ENCODE results near the gene ACVR2B. TPM values are rescaled to one million over a fixed set of nuclear protein-coding genes. Genes with fewer than 3 reads are reported as not detected.

The ACVR2B gene
- total RNA-seq, 1 donor from 2014 or later: 56.7 TPM

GRCh38 chr3:38477057-38477820 is 23.5 kb downstream of the ACVR2B start:
- TF ChIP-seq CTCF (IDR thresholded peaks at IDR 0.05; ENCODE audit: unreplicated experiment): no peak
- peaks cover 9% of the 10 kb centered on the region for H3K27me3 Mint-ChIP-seq (ENCODE audit: unreplicated experiment)
- H3K4me1 Mint-ChIP-seq (ENCODE audit: unreplicated experiment): peaks cover 4% of the 10 kb centered on the region
- H3K27ac Mint-ChIP-seq (ENCODE audit: unreplicated experiment): no peak overlapping the region
- no peak for DNase-seq (ENCODE audit: low spot score)
- no peak overlapping the region for H3K4me3 Mint-ChIP-seq (ENCODE audit: unreplicated experiment)
- no peaks in the 10 kb centered on the region for H3K9me3 Mint-ChIP-seq (ENCODE audit: unreplicated experiment)
- H3K36me3 Mint-ChIP-seq (ENCODE audit: low read depth, unreplicated experiment): peaks cover 23% of the 10 kb centered on the region

GRCh38 chr3:38477839-38478450 is 24.3 kb downstream of the ACVR2B start:
- no peaks in the 10 kb centered on the region for H3K9me3 Mint-ChIP-seq (ENCODE audit: unreplicated experiment)
- no peak overlapping the region for H3K4me3 Mint-ChIP-seq (ENCODE audit: unreplicated experiment)
- no peak for TF ChIP-seq CTCF (IDR thresholded peaks at IDR 0.05; ENCODE audit: unreplicated experiment)
- H3K27ac Mint-ChIP-seq (ENCODE audit: unreplicated experiment): no peak overlapping the region
- no peak for DNase-seq (ENCODE audit: low spot score)
- H3K4me1 Mint-ChIP-seq (ENCODE audit: unreplicated experiment): peaks cover 4% of the 10 kb centered on the region
- peaks cover 8% of the 10 kb centered on the region for H3K27me3 Mint-ChIP-seq (ENCODE audit: unreplicated experiment)
- H3K36me3 Mint-ChIP-seq (ENCODE audit: low read depth, unreplicated experiment): peaks cover 25% of the 10 kb centered on the region

GRCh38 chr3:38478901-38479300 is 25.2 kb downstream of the ACVR2B start:
- Mint-ChIP-seq H3K9me3 (ENCODE audit: unreplicated experiment) (no peaks in the 10 kb centered on the region), H3K36me3 (ENCODE audit: low read depth, unreplicated experiment) (peaks cover 32% of the 10 kb centered on the region), H3K4me3 (ENCODE audit: unreplicated experiment) (no peak overlapping the region), H3K4me1 (ENCODE audit: unreplicated experiment) (peaks cover 11% of the 10 kb centered on the region), H3K27ac (ENCODE audit: unreplicated experiment) (no peak overlapping the region), H3K27me3 (ENCODE audit: unreplicated experiment) (peaks cover 10% of the 10 kb centered on the region)
- no peak for TF ChIP-seq CTCF (IDR thresholded peaks at IDR 0.05; ENCODE audit: unreplicated experiment)
- no peak for DNase-seq (ENCODE audit: low spot score)

GRCh38 chr3:38479431-38480092 is 25.9 kb downstream of the ACVR2B start:
- Mint-ChIP-seq H3K9me3 (ENCODE audit: unreplicated experiment) (no peaks in the 10 kb centered on the region), H3K27ac (ENCODE audit: unreplicated experiment) (no peak overlapping the region), H3K4me3 (ENCODE audit: unreplicated experiment) (no peak overlapping the region), H3K27me3 (ENCODE audit: unreplicated experiment) (peaks cover 9% of the 10 kb centered on the region), H3K4me1 (ENCODE audit: unreplicated experiment) (peaks cover 8% of the 10 kb centered on the region), H3K36me3 (ENCODE audit: low read depth, unreplicated experiment) (peaks cover 29% of the 10 kb centered on the region)
- TF ChIP-seq CTCF (IDR thresholded peaks at IDR 0.05; ENCODE audit: unreplicated experiment): peak; percentile 60
- DNase-seq (ENCODE audit: low spot score): peak; percentile 58

GRCh38 chr3:38480093-38480445 is 26.4 kb downstream of the ACVR2B start:
- DNase-seq (ENCODE audit: low spot score): no peak
- peak; percentile 4 for TF ChIP-seq CTCF (IDR thresholded peaks at IDR 0.05; ENCODE audit: unreplicated experiment)
- H3K9me3 Mint-ChIP-seq (ENCODE audit: unreplicated experiment): no peaks in the 10 kb centered on the region
- no peak overlapping the region for H3K27ac Mint-ChIP-seq (ENCODE audit: unreplicated experiment)
- H3K27me3 Mint-ChIP-seq (ENCODE audit: unreplicated experiment): peaks cover 8% of the 10 kb centered on the region
- no peak overlapping the region for H3K4me3 Mint-ChIP-seq (ENCODE audit: unreplicated experiment)
- peaks cover 28% of the 10 kb centered on the region for H3K36me3 Mint-ChIP-seq (ENCODE audit: low read depth, unreplicated experiment)
- H3K4me1 Mint-ChIP-seq (ENCODE audit: unreplicated experiment): peaks cover 8% of the 10 kb centered on the region
